HepG2 (cell line): ENCODE measurements around the gene TRRAP.

Source experiments
- ARID2 ChIP-seq: sonication (generic); formaldehyde crosslinking; IDR thresholded peaks from 2 replicates; pipeline ENCODE4 v1.8.1; 2022; ENCODE audit warnings: mild to moderate bottlenecking, missing genetic modification reagents, borderline replicate concordance
- ISL2 ChIP-seq: sonication (generic); formaldehyde crosslinking; IDR thresholded peaks from 2 replicates; pipeline ENCODE4 v1.5.0; 2020; ENCODE audit warnings: missing genetic modification reagents
- MLX ChIP-seq: IDR thresholded peaks from 2 replicates; pipeline ENCODE4 v1.6.1; 2016
- POLR2AphosphoS5 ChIP-seq: IDR thresholded peaks from 2 replicates; pipeline ENCODE4 v1.6.1; 2012; ENCODE audit warnings: low read depth, low read length
- SIN3A ChIP-seq: IDR thresholded peaks from 2 replicates; pipeline ENCODE4 v1.6.1; 2011; ENCODE audit warnings: low read depth, mild to moderate bottlenecking, control low read depth, low read length, borderline replicate concordance
- TF ChIP-seq, protein P1 (sequence below): sonication (generic); formaldehyde crosslinking; IDR thresholded peaks from 2 replicates; pipeline ENCODE4 v1.5.0; 2020; ENCODE audit warnings: mild to moderate bottlenecking, missing genetic modification reagents, moderate library complexity
- TF ChIP-seq, protein P2 (sequence below): IDR thresholded peaks from 2 replicates; pipeline ENCODE4 v1.6.1; 2016; ENCODE audit warnings: low read depth

DNA sequence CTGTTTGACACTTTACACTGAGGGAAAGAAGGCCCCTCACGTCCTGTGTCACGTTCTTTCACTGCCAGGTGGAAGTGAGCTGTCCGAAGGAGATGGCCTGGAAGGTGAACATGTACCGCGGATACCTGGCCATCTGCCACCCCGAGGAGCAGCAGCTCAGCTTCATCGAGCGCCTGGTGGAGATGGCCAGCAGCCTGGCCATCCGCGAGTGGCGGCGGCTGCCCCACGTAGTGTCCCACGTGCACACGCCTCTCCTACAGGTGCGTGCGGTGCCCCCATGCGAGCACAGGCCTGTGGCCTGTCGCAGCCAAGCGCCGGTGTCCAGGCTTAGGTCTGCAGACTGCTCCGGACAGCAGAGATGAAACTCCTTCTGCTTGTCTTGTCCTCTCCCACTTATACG lies 103.4 kb downstream of the TRRAP start:
- TF ChIP-seq ARID2 (CRISPR knock-in tag) (no peak), MLX (CRISPR knock-in tag) (no peak), POLR2AphosphoS5 (no peak), SIN3A (no peak), ISL2 (CRISPR knock-in tag) (no peak)
- TF ChIP-seq, protein P1, sequence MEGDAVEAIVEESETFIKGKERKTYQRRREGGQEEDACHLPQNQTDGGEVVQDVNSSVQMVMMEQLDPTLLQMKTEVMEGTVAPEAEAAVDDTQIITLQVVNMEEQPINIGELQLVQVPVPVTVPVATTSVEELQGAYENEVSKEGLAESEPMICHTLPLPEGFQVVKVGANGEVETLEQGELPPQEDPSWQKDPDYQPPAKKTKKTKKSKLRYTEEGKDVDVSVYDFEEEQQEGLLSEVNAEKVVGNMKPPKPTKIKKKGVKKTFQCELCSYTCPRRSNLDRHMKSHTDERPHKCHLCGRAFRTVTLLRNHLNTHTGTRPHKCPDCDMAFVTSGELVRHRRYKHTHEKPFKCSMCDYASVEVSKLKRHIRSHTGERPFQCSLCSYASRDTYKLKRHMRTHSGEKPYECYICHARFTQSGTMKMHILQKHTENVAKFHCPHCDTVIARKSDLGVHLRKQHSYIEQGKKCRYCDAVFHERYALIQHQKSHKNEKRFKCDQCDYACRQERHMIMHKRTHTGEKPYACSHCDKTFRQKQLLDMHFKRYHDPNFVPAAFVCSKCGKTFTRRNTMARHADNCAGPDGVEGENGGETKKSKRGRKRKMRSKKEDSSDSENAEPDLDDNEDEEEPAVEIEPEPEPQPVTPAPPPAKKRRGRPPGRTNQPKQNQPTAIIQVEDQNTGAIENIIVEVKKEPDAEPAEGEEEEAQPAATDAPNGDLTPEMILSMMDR: no peak
- TF ChIP-seq, protein P2, sequence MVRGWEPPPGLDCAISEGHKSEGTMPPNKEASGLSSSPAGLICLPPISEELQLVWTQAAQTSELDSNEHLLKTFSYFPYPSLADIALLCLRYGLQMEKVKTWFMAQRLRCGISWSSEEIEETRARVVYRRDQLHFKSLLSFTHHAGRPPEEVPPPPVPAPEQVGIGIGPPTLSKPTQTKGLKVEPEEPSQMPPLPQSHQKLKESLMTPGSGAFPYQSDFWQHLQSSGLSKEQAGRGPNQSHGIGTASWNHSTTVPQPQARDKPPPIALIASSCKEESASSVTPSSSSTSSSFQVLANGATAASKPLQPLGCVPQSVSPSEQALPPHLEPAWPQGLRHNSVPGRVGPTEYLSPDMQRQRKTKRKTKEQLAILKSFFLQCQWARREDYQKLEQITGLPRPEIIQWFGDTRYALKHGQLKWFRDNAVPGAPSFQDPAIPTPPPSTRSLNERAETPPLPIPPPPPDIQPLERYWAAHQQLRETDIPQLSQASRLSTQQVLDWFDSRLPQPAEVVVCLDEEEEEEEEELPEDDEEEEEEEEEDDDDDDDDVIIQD: no peak
